GM18907 (cell line): ENCODE results near the gene MYO5C.

ENCODE experiments used
- ATAC-seq: cut with Tn5 transposase; IDR thresholded peaks from one replicate; pipeline ENCODE4 v1.9.1; 2021; ENCODE audit warnings: mild to moderate bottlenecking, moderate library complexity; ENCODE audit not compliant: unreplicated experiment

MYO5C gene

GRCh38 chr15:52295421-52296001 lies at the start of gene MYO5C:
Gene MYO5C, minus strand, starts transcription at chr15:52295804. Its CDS starts 168 bp downstream, at chr15:52295636.
- no peak for ATAC-seq

GRCh38 chr15:52344592-52344991 lies 49.0 kb upstream of the MYO5C start:
- ATAC-seq: no peak

- ATAC-seq: no peak
Measured at GRCh38 chr15:52343831-52344230, 48.2 kb upstream of the MYO5C start.

GRCh38 chr15:52340093-52340492 lies 44.5 kb upstream of the MYO5C start:
- no peak for ATAC-seq

- no peak for ATAC-seq
Measured at GRCh38 chr15:52338891-52339290, 43.3 kb upstream of the MYO5C start.

GRCh38 chr15:52338058-52338457 lies 42.5 kb upstream of the MYO5C start:
- no peak for ATAC-seq

- ATAC-seq: no peak
Measured at GRCh38 chr15:52337198-52337853, 41.7 kb upstream of the MYO5C start.

- no peak for ATAC-seq
Measured at GRCh38 chr15:52336529-52336928, 40.9 kb upstream of the MYO5C start.

- ATAC-seq: no peak
Measured at GRCh38 chr15:52334491-52335160, 39.0 kb upstream of the MYO5C start.

- peak; percentile 91 for ATAC-seq
Measured at GRCh38 chr15:52331490-52332240, 36.1 kb upstream of the MYO5C start.

- no peak for ATAC-seq
Measured at GRCh38 chr15:52329987-52330386, 34.4 kb upstream of the MYO5C start.

- ATAC-seq: no peak
Measured at GRCh38 chr15:52329150-52329549, 33.5 kb upstream of the MYO5C start.

GRCh38 chr15:52328680-52329079 lies 33.1 kb upstream of the MYO5C start:
- no peak for ATAC-seq

- no peak for ATAC-seq
Measured at GRCh38 chr15:52326756-52327155, 31.2 kb upstream of the MYO5C start.

GRCh38 chr15:52324109-52324508 lies 28.5 kb upstream of the MYO5C start:
- ATAC-seq: no peak

- ATAC-seq: no peak
Measured at GRCh38 chr15:52318729-52319500, 23.3 kb upstream of the MYO5C start.

GRCh38 chr15:52317688-52318087 lies 22.1 kb upstream of the MYO5C start:
- no peak for ATAC-seq

GRCh38 chr15:52317022-52317421 lies 21.4 kb upstream of the MYO5C start:
- ATAC-seq: no peak

GRCh38 chr15:52309154-52309548 lies 13.5 kb upstream of the MYO5C start:
- ATAC-seq: peak; percentile 78

- ATAC-seq: peak; percentile 82
Measured at GRCh38 chr15:52308446-52309153, 13.0 kb upstream of the MYO5C start.
